Stomach smooth muscle (tissue), 2 donors: ENCODE results near the gene NACAD.
"Not testable (repeated sequence)": the region's sequence is repeated elsewhere in the genome, so short reads cannot be mapped to it uniquely, and the experiment has no call there.

Experiments used
- H3K27ac ChIP-seq: one replicate; pipeline ENCODE4 v1.7.0; 2013; ENCODE audit warnings: mild to moderate bottlenecking, low read length, inconsistent platforms
- H3K27me3 ChIP-seq, 2 donors: one replicate each; pipeline ENCODE4 v1.7.0; 2013; ENCODE audit warnings: low read length in 2 of 2; ENCODE audit not compliant: insufficient read depth in 2 of 2, control insufficient read depth in 1 of 2
- H3K36me3 ChIP-seq, 2 donors: one replicate each; pipeline ENCODE4 v1.7.0; 2013; ENCODE audit warnings: low read length in 2 of 2; ENCODE audit not compliant: control insufficient read depth in 2 of 2, insufficient read depth in 2 of 2
- H3K4me1 ChIP-seq: one replicate; pipeline ENCODE4 v1.7.0; 2013; ENCODE audit warnings: low read length; ENCODE audit not compliant: control insufficient read depth, insufficient read depth
- H3K4me3 ChIP-seq, 2 donors: one replicate each; pipeline ENCODE4 v1.7.0; 2013; ENCODE audit warnings: low read length in 2 of 2
- H3K9ac ChIP-seq, 2 donors: one replicate each; pipeline ENCODE4 v1.7.0; 2013; ENCODE audit warnings: low read length in 2 of 2, mild to moderate bottlenecking in 1 of 2
- H3K9me3 ChIP-seq, 2 donors: one replicate each; pipeline ENCODE4 v1.7.0; 2013; ENCODE audit warnings: low read length in 2 of 2; ENCODE audit not compliant: control insufficient read depth in 2 of 2
- donor health status: healthy.
- donor health status: Pancreatic carcinoma.

Gene NACAD

GRCh38 chr7:45034710-45035109 lies 54.1 kb downstream of the NACAD start:
- not testable (repeated sequence) for H3K4me1 ChIP-seq, H3K27me3 ChIP-seq, H3K27ac ChIP-seq, H3K9ac ChIP-seq, H3K4me3 ChIP-seq, H3K9me3 ChIP-seq
- H3K36me3 ChIP-seq, result peaks cover 8 to 12% of the 10 kb centered on the region in 2 donors

- H3K27ac ChIP-seq, result no peak overlapping the region
These were observed 54.9 kb downstream of the NACAD start for GRCh38 chr7:45033931-45034290.

GRCh38 chr7:45033261-45033930 lies 55.4 kb downstream of the NACAD start:
- no peaks in the 10 kb centered on the region for H3K27me3 ChIP-seq
- peaks cover 2% of the 10 kb centered on the region for H3K4me1 ChIP-seq
- no peak overlapping the region for H3K4me3 ChIP-seq
- H3K27ac ChIP-seq, result no peak overlapping the region
- no peak overlapping the region for H3K9ac ChIP-seq
- peaks cover 2 to 4% of the 10 kb centered on the region in 2 donors for H3K36me3 ChIP-seq
- no peaks in the 10 kb centered on the region for H3K9me3 ChIP-seq

More at GRCh38 chr7:45033931-45034290, 54.9 kb downstream of the NACAD start:
- Histone ChIP-seq H3K4me3 (no peak overlapping the region), H3K4me1 (peaks cover 2% of the 10 kb centered on the region), H3K9ac (no peak overlapping the region), H3K36me3 (peaks cover 5 to 7% of the 10 kb centered on the region in 2 donors), H3K27me3 (no peaks in the 10 kb centered on the region), H3K9me3 (no peaks in the 10 kb centered on the region)

- H3K36me3 ChIP-seq, result peaks cover 7 to 8% of the 10 kb centered on the region in 2 donors
- H3K9me3 ChIP-seq, result no peaks in the 10 kb centered on the region
- H3K27me3 ChIP-seq, result no peaks in the 10 kb centered on the region
- H3K4me3 ChIP-seq, result no peak overlapping the region
- H3K27ac ChIP-seq, result no peak overlapping the region
- peaks cover 2% of the 10 kb centered on the region for H3K4me1 ChIP-seq
- no peak overlapping the region for H3K9ac ChIP-seq
These were observed 56.3 kb downstream of the NACAD start for GRCh38 chr7:45032421-45032820.

GRCh38 chr7:45031829-45032228 lies 56.9 kb downstream of the NACAD start:
- no peak overlapping the region for H3K27ac ChIP-seq
- H3K4me3 ChIP-seq, result no peak overlapping the region
- H3K9me3 ChIP-seq, result no peaks in the 10 kb centered on the region
- no peaks in the 10 kb centered on the region for H3K27me3 ChIP-seq
- peaks cover 7 to 13% of the 10 kb centered on the region in 2 donors for H3K36me3 ChIP-seq
- no peak overlapping the region for H3K9ac ChIP-seq
- H3K4me1 ChIP-seq, result peaks cover 2% of the 10 kb centered on the region
